IPS-15b (cell line): Measurements from ENCODE around the gene IRGQ.
"Not testable (repeated sequence)": the region's sequence is repeated elsewhere in the genome, so short reads cannot be mapped to it uniquely, and the experiment has no call there.

Experiments used
- H3K27me3 ChIP-seq: one replicate; pipeline ENCODE4 v1.6.1; 2013; ENCODE audit warnings: low read length; ENCODE audit not compliant: control insufficient read depth, insufficient read depth
- H3K36me3 ChIP-seq: one replicate; pipeline ENCODE4 v1.6.1; 2013; ENCODE audit warnings: low read length; ENCODE audit not compliant: control insufficient read depth, insufficient read depth
- H3K4me1 ChIP-seq: one replicate; pipeline ENCODE4 v1.6.1; 2013; ENCODE audit warnings: mild to moderate bottlenecking, low read length; ENCODE audit not compliant: control insufficient read depth, insufficient read depth
- H3K4me3 ChIP-seq: one replicate; pipeline ENCODE4 v1.5.1; 2013; ENCODE audit warnings: low read depth, low read length
- H3K9ac ChIP-seq: one replicate; pipeline ENCODE4 v1.6.1; 2013; ENCODE audit warnings: low read depth, mild to moderate bottlenecking, low read length
- H3K9me3 ChIP-seq: one replicate; pipeline ENCODE4 v1.6.1; 2013; ENCODE audit warnings: mild to moderate bottlenecking, low read length; ENCODE audit not compliant: control insufficient read depth, insufficient read depth

IRGQ gene

DNA sequence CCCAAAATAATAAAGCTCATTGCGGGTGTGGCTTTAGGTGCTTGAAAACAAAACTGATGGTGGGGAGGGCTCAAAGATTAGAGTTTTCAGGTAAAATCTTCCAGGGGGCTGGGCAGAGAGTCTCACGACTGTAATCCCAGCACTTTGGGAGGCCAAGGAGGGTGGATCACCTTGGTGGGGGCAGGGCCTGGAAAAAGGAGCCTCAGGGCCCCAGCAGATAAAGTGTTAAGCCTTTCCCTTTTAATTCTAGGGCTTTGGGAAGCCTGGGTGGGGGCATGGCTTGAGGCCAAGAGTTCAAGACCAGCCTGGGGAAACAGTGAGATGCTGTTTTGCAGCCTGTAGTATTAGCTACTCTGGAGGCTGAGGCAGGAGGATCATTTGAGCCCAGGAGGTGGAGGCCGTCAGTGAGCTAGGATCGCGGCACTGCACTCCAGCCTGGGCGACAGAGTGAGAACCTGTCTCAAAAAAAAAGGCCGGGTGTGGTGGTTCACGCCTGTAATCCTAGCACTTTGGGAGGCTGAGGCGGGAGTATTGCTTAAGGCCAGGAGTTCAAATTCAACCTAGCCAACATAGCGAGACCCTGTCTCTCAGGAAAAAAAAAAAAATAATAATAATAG, 1.7 kb downstream of the IRGQ start:
- Histone ChIP-seq H3K4me3 (no peak overlapping the region), H3K9ac (no peak overlapping the region), H3K36me3 (peaks cover 27% of the 10 kb centered on the region)

DNA sequence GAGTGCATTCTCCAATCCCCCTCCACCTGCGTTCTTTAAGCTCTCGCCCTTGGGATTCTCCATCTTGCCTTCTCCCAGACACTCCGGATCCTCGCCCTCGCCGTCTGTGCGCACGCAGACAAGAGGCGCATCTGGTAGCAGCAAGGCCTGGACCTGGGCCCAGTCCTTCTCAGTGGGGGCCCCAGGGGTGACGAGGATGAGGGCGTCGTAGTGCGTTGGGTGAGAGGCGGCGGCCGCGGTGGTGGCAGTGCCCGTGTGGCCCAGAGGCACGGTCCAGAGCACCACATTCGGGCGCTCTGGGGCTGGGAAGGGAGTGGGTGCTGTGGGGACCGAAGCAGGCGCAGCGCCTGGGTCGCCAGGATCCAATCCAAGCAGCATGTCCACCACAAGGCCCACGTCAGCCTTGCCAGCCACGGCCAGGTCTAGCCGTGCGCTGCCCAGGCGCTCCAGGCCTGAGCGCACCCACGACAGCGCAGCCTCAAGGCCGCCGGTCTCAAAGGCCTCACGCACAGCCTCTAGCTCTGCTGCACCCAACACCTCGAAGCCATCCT, 3.1 kb downstream of the IRGQ start:
- H3K27me3 ChIP-seq: no peaks in the 10 kb centered on the region
- H3K36me3 ChIP-seq: peaks cover 20% of the 10 kb centered on the region
- H3K9ac ChIP-seq: no peak overlapping the region
- H3K4me1 ChIP-seq: peaks cover 7% of the 10 kb centered on the region
- H3K9me3 ChIP-seq: no peaks in the 10 kb centered on the region
- H3K4me3 ChIP-seq: no peak overlapping the region

More for the DNA sequence above, 1.7 kb downstream of the IRGQ start:
- Histone ChIP-seq H3K27me3 (no peaks in the 10 kb centered on the region), H3K4me1 (peaks cover 7% of the 10 kb centered on the region), H3K9me3 (no peaks in the 10 kb centered on the region)

DNA sequence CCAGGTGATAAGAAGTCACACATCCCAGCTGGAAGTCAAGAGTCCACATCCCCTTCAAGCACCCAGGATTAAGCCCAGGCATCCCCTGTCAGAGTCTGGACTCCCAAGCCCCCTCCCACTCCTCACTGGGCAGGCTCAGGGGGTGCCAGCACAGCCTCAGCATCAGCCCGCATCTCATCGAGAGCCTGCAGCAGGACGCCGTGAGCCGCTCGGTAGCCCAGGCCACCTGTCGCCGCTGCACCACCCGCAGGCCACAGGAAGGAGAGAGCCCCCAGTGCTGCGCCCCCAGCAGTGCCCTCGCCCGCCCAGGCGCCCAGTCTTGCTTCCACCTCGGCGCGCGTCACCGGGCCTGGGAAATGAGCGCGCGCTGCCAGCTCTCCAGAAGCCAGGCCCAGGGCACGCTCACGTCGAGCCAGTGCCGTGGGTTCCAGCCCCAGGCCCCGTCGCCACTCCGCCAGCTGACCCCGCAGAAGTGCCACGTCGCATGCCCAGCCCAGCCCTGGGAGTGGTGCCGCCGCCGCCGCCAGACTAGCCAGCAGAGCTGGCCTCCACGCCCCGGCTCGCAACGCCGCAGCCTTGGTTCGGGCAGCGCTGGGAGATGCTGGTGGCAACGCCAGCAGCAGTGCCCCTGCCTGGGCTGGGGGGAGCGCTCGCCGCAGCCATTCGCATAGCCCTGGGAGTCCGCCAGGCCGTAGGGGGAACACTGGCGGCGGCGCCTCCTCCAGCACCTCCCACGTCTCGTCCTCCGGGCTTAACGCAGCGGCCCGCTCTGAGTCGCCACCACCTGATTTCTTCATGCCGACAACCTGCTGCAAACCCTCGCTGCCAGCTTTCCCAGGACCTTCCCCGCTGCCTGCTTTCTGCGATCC, 3.8 kb downstream of the IRGQ start:
- no peaks in the 10 kb centered on the region for H3K9me3 ChIP-seq
- H3K9ac ChIP-seq: no peak overlapping the region
- peaks cover 1% of the 10 kb centered on the region for H3K4me1 ChIP-seq
- no peak overlapping the region for H3K4me3 ChIP-seq
- H3K27me3 ChIP-seq: no peaks in the 10 kb centered on the region
- H3K36me3 ChIP-seq: peaks cover 20% of the 10 kb centered on the region

DNA sequence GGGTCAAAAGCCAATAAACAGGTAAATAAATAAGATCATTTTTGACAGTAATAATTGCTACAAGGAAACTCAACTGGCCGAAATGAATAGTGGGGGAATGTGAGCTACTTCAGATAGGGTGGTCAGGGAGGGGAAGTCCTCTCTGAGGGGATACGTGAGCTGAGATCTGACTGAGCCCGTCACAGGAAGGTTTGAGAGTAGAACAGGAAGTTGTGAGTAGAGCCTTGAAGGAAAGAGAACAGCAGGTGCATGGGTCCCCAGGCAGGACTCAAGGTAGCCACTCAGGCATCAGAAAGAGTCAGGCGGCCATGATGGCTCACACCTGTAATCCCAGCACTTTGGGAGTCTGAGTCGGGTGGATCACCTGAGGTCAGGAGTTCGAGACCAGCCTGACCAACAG, 6.3 kb downstream of the IRGQ start:
- no peak overlapping the region for H3K9ac ChIP-seq
- peaks cover 20% of the 10 kb centered on the region for H3K36me3 ChIP-seq
- no peaks in the 10 kb centered on the region for H3K27me3 ChIP-seq
- no peaks in the 10 kb centered on the region for H3K9me3 ChIP-seq
- no peaks in the 10 kb centered on the region for H3K4me1 ChIP-seq
- no peak overlapping the region for H3K4me3 ChIP-seq

DNA sequence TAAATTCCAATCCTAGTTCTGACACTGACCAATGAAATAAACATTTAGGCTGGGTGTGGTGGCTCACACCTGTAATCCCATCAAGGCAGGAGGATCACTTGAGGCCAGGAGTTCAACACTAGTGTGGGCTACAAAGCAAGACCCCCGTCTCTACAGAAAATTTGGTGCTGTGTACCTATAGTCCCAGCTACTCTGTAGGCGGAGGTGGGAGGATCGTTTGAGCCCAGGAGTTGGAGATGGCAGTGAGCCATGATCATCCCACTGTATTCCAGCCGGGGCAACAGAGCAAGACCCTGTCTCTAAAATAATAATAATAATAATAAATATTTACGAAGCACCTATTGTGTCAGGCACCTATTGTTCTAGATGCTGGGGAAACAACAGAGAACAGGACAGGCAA, 6.7 kb downstream of the IRGQ start:
- H3K9me3 ChIP-seq: no peaks in the 10 kb centered on the region
- H3K4me1 ChIP-seq: no peaks in the 10 kb centered on the region
- H3K36me3 ChIP-seq: peaks cover 20% of the 10 kb centered on the region
- no peaks in the 10 kb centered on the region for H3K27me3 ChIP-seq
- H3K4me3 ChIP-seq: no peak overlapping the region
- H3K9ac ChIP-seq: no peak overlapping the region

DNA sequence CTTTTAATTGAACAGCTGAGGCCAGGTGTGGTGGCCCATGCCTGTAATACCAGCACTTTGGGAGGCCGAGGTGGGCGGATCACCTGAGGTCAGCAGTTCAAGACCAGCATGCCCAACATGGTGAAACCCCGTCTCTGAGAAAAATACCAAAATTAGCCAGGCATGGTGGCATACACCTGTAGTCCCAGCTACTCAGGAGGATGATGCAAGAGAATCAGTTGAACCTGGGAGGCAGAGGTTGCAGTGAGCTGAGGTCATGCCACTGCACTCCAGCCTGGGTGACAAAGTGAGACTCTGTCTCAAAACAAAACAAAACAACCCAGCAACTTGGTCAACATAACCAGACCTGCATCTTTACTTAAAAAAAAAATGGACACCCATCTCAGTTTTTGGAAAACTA, 8.9 kb downstream of the IRGQ start:
- not testable (repeated sequence) for H3K9me3 ChIP-seq, H3K4me3 ChIP-seq, H3K4me1 ChIP-seq, H3K27me3 ChIP-seq, H3K9ac ChIP-seq, H3K36me3 ChIP-seq

DNA sequence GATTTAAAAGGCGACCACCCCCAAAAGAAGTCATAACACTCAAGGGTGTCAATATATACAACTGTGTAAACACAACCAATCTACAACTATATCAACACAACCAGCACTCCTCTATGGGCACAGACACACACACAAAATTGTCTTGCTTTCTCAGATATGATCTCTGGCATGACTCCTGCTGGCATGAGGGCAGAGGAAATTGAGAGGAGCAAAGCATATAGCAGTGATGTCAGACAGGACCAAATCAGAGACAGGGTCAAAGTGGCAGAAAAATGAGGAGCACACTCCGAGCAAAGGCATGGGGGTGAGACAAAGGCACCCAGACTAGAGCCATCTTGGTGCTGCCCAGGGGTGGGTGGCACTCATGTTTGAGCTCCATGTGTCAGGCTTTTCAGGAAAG, 9.6 kb downstream of the IRGQ start:
- Histone ChIP-seq H3K36me3 (peaks cover 3% of the 10 kb centered on the region), H3K27me3 (no peaks in the 10 kb centered on the region), H3K9me3 (no peaks in the 10 kb centered on the region), H3K9ac (no peak overlapping the region), H3K4me1 (no peaks in the 10 kb centered on the region), H3K4me3 (no peak overlapping the region)

DNA sequence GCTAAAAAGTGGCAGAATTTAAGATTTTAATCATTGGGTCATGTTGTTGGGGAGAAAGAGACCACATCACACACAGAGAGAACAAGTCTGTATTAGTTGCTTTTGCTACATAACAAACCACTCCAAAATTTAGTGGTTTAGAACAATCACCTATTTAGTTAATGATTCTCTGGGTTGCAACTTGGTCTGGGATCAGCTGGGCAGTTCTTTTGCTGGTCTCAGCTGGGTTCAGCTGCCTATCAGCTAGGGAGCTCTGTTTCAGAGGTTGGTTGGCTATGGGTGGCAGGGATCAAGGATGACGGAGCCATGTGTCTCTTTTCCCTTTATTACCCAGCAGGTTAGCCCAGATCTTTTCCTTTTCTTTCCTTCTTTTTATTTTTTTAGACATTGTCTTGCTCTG, 11.4 kb downstream of the IRGQ start:
- H3K27me3 ChIP-seq: no peaks in the 10 kb centered on the region
- H3K9ac ChIP-seq: no peak overlapping the region
- H3K4me1 ChIP-seq: no peaks in the 10 kb centered on the region
- no peaks in the 10 kb centered on the region for H3K36me3 ChIP-seq
- H3K4me3 ChIP-seq: no peak overlapping the region
- no peaks in the 10 kb centered on the region for H3K9me3 ChIP-seq

DNA sequence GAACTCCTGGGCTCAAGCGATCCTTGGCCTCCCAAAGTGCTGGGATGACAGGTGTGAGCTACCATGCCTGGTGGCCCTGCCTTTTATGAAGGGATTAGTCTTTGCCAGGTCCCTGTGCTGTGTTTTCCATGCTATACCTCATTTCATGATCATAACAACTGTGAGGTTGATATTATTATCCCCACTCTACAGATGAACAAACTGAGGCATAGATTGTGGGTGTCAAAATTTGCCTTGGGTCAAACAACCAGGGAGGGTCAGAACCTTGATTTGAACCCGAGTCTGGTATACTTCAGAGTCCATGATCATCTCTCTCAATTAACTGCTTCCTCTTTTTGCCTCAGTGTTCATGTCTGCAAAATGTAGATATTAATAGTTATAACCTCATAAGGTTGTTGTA, 13.4 kb downstream of the IRGQ start:
- H3K27me3 ChIP-seq: no peaks in the 10 kb centered on the region
- no peak overlapping the region for H3K9ac ChIP-seq
- no peak overlapping the region for H3K4me3 ChIP-seq
- no peaks in the 10 kb centered on the region for H3K36me3 ChIP-seq
- no peaks in the 10 kb centered on the region for H3K9me3 ChIP-seq
- no peaks in the 10 kb centered on the region for H3K4me1 ChIP-seq

DNA sequence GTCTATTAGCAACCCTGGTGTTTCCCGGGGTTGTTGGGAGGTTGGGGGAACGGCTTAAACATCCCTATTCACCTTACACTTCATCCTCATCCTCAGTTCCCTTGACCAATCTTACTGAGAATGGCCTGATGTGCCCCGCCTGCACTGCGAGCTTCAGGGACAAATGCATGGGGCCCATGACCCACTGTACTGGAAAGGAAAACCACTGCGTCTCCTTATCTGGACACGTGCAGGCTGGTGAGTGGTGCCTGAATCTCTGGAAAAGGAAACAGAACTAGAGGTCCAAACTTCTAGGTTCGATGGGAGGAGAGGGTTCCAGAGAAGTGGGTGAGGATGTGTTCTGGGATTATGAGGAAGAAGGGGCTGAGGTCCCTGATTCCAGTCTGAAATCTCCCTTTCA, 14.5 kb downstream of the IRGQ start:
- no peaks in the 10 kb centered on the region for H3K36me3 ChIP-seq
- peaks cover 2% of the 10 kb centered on the region for H3K4me1 ChIP-seq
- H3K27me3 ChIP-seq: no peaks in the 10 kb centered on the region
- no peaks in the 10 kb centered on the region for H3K9me3 ChIP-seq
- no peak overlapping the region for H3K4me3 ChIP-seq
- H3K9ac ChIP-seq: no peak overlapping the region

DNA sequence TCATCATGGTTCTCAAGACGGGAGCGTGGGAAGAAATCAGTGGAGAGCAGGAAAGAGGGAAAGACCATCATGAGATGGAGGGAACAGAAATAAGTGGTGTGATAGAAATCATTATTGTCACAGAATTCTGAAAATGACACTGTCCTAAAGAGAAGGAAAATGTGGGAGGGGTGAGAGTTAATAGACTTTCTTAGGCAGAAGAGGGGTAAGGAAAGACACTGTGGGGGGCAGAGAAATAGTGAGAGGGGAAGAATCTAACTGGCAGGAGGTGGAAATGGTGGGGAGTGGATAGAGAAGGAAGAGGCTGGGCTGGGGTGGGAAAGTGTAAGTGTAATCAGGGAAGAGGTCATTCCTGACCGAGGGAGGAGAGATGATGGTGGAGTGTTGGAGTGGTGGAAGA, 17.1 kb downstream of the IRGQ start:
- Histone ChIP-seq H3K4me3 (no peak overlapping the region), H3K27me3 (no peaks in the 10 kb centered on the region), H3K36me3 (peaks cover under 1% of the 10 kb centered on the region), H3K9ac (no peak overlapping the region), H3K4me1 (peaks cover 6% of the 10 kb centered on the region), H3K9me3 (no peaks in the 10 kb centered on the region)
